IPS-20b (cell line): ENCODE data around the gene TMEM42.

Experiments used
- H3K27ac ChIP-seq: one replicate; pipeline ENCODE4 v1.5.1; 2013; ENCODE audit warnings: low read length
- H3K27me3 ChIP-seq: 2 replicates; pipeline ENCODE4 v1.6.1; 2013; ENCODE audit warnings: mild to moderate bottlenecking, low read length, inconsistent platforms; ENCODE audit not compliant: insufficient read depth
- H3K36me3 ChIP-seq: 2 replicates; pipeline ENCODE4 v1.6.1; 2013; ENCODE audit warnings: low read depth, mild to moderate bottlenecking, inconsistent platforms, low read length, moderate library complexity; ENCODE audit not compliant: insufficient read depth
- H3K4me1 ChIP-seq: 2 replicates; pipeline ENCODE4 v1.6.1; 2013; ENCODE audit warnings: mild to moderate bottlenecking, control low read depth, inconsistent platforms, low read length, moderate library complexity; ENCODE audit not compliant: insufficient read depth
- H3K4me3 ChIP-seq: 2 replicates; pipeline ENCODE4 v1.5.1; 2013; ENCODE audit warnings: mild to moderate bottlenecking, low read length, inconsistent platforms
- H3K9ac ChIP-seq: 2 replicates; pipeline ENCODE4 v1.6.1; 2013; ENCODE audit warnings: low read depth, mild to moderate bottlenecking, inconsistent platforms, low read length, moderate library complexity
- H3K9me3 ChIP-seq: 2 replicates; pipeline ENCODE4 v1.6.1; 2013; ENCODE audit warnings: mild to moderate bottlenecking, low read depth, low read length, inconsistent platforms; ENCODE audit not compliant: insufficient read depth

The TMEM42 gene

GRCh38 chr3:44914936-44915335, 53.2 kb downstream of the TMEM42 start:
- Histone ChIP-seq H3K27ac (no peak overlapping the region), H3K4me3 (no peak overlapping the region), H3K9me3 (no peaks in the 10 kb centered on the region), H3K4me1 (no peaks in the 10 kb centered on the region), H3K9ac (no peak overlapping the region), H3K27me3 (no peaks in the 10 kb centered on the region; the same call in 1 of the 2 replicates), H3K36me3 (no peaks in the 10 kb centered on the region)
